GM10847 (cell line): ENCODE results near the gene NRXN2.

ENCODE experiments used
- POLR2A ChIP-seq: IDR thresholded peaks from 2 replicates; pipeline ENCODE4 v1.6.1; 2011; ENCODE audit not compliant: insufficient read length; ENCODE audit errors: extremely low read depth

Gene NRXN2

DNA sequence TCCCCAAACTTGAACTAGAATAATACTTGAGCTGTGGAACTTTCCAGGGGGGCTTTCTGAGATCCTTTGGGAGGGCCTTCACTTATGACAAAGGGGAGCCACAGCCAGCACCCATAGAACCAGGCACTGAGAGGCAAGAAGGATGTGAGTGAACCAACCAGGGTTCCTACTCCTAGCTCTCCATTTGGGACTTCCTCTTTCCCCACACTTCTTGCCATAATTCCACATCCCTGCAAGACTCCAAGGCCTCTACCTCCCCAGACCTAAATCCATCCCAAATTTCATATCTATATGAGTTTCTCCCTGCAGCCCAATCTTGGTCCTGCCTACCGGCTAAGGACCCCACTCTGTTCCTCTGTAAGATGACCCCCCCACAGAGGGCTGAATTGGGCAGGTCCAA lies 31.5 kb downstream of the NRXN2 start:
- TF ChIP-seq POLR2A = no peak

DNA sequence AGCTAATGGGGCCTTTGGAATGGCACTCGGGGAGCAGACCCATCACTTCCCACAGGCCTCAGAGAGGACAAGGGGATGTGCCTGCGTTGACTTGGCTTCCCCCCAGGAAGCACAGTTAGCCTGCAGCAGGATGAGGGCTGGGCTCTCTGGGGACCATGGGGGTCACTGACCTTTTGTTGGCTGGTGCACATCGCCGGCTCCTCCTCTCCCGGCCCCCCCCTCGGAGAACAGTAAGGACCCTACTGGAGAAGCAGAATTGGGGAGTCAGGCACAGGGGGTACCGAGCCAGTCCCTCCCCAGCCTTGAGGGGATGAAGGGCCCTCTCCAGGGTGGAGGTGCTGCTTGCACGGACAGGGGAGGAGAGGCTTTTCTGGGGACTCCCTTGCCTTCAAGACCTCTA lies 32.8 kb downstream of the NRXN2 start:
- TF ChIP-seq POLR2A = no peak

GRCh38 chr11:64688534-64688982 lies 34.4 kb downstream of the NRXN2 start:
- TF ChIP-seq POLR2A = no peak

- TF ChIP-seq POLR2A = no peak
These were observed 35.1 kb downstream of the NRXN2 start for GRCh38 chr11:64687643-64688533.

DNA sequence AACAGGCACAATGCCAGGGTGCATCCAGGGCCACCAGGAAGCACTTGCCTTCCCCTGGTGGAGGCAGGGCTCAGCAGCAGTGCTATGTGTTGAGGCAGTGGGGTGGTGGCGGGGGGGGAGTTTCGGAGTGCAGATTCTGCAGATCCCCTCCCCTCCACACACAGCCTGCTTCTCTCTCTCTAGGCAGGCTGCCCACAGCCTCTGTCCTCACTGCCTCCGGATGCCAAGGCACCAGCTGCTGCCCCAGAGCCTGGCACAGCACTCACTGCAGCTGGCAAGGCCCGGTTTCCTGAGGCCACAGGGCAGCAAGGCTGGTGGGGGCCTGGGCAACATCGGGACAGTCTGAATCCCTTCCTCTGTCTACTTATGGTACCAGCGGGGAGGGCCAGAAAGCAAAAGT lies 35.8 kb downstream of the NRXN2 start:
- no peak for TF ChIP-seq POLR2A

DNA sequence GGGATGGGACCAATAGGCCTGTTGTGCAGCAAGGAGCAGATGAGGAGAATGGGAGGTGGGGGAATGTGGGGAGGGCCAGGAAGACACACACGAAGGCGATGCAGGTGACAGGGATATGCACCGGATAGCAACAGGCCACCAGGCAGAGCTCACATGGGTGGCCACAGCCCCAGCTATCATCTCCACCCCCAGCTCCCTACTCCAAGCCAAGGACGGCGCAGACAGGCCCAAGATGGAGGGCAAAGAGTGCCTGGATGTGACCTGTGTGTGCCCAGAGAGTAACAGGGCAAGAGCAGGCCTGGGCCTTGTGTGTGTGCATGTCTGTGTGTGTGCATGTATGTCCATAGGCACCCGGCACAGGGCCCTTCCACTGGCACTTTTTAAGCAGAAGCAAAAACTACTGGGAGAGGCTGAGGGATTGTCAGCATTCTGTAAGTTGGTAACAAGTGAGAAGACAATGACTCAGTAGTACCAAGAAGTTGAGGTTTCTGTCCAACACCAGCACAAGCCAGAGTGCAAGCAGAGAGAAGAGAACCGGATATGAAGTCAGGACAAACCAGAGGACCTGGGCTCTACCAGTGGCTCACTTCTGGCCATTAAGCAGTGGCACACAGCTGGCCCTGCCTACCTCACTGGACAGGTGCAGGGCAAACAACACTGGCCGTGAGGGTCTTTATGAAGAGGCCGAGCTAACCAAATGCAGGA lies 36.4 kb downstream of the NRXN2 start:
- TF ChIP-seq POLR2A = no peak

- TF ChIP-seq POLR2A = no peak
These were observed 37.5 kb downstream of the NRXN2 start for GRCh38 chr11:64685536-64685935.

- TF ChIP-seq POLR2A = no peak
These were observed 38.6 kb downstream of the NRXN2 start for GRCh38 chr11:64684357-64684756.

DNA sequence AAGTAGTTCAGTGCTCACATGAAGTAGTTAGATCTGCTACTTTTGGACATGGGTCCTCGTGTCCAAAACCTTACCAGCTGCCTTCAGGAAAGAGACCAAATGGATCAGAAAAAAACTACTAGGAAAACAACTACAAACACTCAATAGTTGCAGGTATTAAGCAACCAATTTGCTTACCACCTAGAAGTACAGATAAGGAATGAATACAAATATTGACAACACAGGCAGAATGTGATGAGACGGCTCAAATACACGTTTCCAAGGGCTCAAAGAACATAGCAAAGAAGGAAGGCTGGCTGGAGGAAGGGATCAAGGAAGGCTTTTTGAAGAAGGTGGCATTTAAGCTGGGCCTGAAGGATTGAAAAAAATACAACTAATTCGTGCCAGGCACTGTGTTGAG lies 41.8 kb downstream of the NRXN2 start:
- no peak for TF ChIP-seq POLR2A

DNA sequence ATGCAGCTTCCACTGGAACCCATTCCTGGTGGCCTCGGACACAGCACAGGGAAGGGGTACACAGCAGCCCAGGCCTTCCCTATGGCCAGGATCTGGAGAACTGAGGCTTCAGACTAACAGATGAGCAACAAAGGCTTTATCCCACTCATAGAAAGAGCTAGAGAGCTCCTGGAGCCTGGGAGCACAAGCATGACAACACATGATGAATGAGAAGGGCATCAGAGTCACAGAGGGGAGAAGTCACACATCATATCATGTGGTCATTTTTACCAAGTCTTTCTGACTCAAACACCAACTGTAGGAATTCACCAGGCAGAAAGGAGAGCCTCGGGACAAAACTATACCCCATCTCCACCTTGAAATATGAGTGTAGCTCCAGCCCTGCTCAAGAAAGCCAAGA lies 43.2 kb downstream of the NRXN2 start:
- TF ChIP-seq POLR2A = no peak

DNA sequence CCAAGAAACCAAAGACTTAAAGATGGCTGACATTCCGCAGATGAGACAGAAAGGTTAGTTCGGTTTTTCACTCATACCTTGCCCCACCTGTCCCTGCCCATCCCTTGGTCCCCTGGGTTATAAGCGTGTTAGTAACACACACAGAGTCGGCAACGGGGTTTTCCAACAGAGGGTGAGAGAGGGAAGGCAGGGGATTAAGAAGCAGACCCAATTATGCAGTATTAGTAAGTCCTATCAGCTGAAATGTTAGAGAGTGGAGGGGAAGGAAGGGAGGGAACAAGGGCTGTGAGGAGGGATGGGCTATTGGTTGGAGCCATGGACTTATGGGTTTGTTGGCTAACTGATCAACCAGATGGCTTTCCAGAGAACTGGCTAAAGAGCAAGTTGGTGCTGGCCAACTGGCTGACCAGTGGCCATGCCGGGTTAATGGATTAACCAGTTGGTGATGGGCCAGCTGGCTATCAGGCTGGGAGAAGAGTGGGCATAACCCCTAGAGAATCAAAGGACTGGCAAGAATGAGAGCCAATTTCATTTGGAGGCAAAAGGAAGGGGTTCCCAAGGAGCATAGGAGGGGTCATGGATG lies 45.5 kb downstream of the NRXN2 start:
- TF ChIP-seq POLR2A = no peak

DNA sequence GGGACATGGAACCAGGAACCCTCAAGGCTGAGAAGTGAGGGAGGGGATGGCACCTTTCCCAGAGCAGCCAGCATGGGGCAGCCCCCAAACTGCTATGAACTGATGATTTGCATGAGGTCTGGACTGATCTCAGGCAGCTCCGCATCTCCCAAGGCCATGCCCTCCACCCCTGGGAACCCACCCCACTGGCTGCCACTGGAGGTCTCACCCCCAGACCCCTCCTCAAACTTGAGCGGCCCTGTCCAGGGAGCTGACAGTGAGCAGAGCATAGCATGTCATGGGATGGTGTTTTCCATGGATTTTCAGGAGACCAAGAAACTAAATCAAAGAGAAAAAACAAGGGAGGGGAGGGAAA lies 46.8 kb downstream of the NRXN2 start:
- no peak for TF ChIP-seq POLR2A

- no peak for TF ChIP-seq POLR2A
These were observed 47.3 kb downstream of the NRXN2 start for GRCh38 chr11:64675450-64676260.

GRCh38 chr11:64674774-64675173 lies 48.2 kb downstream of the NRXN2 start:
- no peak for TF ChIP-seq POLR2A

DNA sequence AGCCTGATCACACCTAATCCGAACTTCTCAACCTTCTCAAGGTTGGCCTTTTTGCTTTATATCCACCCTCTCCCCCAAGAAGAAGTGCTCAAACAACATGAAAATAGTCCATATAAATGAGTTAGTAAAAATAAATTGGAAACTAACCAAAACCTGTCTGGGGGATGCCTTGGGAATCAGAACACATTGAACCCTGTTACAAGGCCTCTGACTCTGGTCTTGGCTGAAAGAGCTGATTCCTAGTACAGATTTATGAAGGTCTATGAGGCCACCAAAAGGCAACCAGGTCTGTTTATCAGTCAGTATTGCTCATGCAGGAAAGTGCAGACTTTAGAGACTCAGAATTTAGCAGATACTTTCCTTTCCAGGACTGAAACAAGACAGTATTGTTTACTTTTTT lies 49.7 kb downstream of the NRXN2 start:
- TF ChIP-seq POLR2A = no peak
